ENCODE data around the gene DNAJC8.

DNA sequence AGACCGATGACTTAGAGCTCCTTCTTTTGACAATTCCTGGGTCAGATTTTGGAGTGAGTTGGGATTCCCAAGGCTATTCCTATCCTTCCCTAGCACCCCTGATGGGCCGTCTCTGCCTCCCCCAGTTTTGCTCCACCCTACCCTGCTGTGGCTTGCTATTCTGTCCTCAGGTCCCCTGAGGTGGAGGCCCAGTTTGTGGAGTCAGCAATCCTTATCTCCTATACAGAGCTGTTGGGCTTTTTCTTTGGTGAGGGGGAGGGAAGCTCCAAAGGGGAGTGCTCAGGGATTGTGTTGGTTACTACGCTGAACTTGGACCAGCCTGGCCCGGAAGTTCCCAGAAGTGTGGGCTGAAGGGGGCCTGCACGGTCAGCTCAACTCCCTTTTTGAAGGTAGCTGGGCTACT, 34.1 kb upstream of the DNAJC8 start:
- TF ChIP-seq BACH1 (IDR thresholded peaks at IDR 0.05; ENCODE audit: low read length) (no peak), HDAC2 (IDR thresholded peaks at IDR 0.05; ENCODE audit: borderline replicate concordance in 1 of 2, low read depth in 2 of 2, low read length in 2 of 2) (no peak), SIN3A (conservative IDR thresholded peaks at IDR 0.05 in 1 of 2, IDR thresholded peaks at IDR 0.05 in 1 of 2; ENCODE audit: low read depth in 1 of 2, low read length in 2 of 2) (no peak), KDM1A (IDR thresholded peaks at IDR 0.05; ENCODE audit: borderline replicate concordance, low read length) (no peak), BRCA1 (IDR thresholded peaks at IDR 0.05; ENCODE audit: low read depth, low read length) (no peak), POU5F1 (IDR thresholded peaks at IDR 0.05; ENCODE audit: low read depth, low read length) (no peak), POLR2AphosphoS5 (IDR thresholded peaks at IDR 0.05; ENCODE audit: low read depth, low read length) (no peak), TBP (IDR thresholded peaks at IDR 0.05; ENCODE audit: low read depth, low read length) (no peak), EP300 (IDR thresholded peaks at IDR 0.05; ENCODE audit: borderline replicate concordance in 1 of 2, low read depth in 2 of 2, low read length in 2 of 2) (no peak), YY1 (IDR thresholded peaks at IDR 0.05; ENCODE audit: low read depth, low read length) (no peak), ZNF274 (IDR thresholded peaks at IDR 0.05; ENCODE audit: borderline replicate concordance, extremely low read depth, low read length) (no peak)
- TF ChIP-seq, protein P1, sequence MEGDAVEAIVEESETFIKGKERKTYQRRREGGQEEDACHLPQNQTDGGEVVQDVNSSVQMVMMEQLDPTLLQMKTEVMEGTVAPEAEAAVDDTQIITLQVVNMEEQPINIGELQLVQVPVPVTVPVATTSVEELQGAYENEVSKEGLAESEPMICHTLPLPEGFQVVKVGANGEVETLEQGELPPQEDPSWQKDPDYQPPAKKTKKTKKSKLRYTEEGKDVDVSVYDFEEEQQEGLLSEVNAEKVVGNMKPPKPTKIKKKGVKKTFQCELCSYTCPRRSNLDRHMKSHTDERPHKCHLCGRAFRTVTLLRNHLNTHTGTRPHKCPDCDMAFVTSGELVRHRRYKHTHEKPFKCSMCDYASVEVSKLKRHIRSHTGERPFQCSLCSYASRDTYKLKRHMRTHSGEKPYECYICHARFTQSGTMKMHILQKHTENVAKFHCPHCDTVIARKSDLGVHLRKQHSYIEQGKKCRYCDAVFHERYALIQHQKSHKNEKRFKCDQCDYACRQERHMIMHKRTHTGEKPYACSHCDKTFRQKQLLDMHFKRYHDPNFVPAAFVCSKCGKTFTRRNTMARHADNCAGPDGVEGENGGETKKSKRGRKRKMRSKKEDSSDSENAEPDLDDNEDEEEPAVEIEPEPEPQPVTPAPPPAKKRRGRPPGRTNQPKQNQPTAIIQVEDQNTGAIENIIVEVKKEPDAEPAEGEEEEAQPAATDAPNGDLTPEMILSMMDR (IDR thresholded peaks at IDR 0.05; ENCODE audit: control extremely low read depth in 1 of 3, insufficient read depth in 1 of 3, low read depth in 1 of 3, low read length in 3 of 3) = no peak
